Hematopoietic multipotent progenitor cell treated with erythropoietin and hydrocortisone succinate and interleukin-3 and kit ligand, for 4 days (in vitro differentiated cells): ENCODE measurements around the gene ATG16L1.
A peak's percentile ranks its signal among the peaks of the same experiment; 100 is the strongest.

Source experiments
- DNase-seq: peaks from one replicate; pipeline ENCODE4 v3.0.0-alpha.2; 2015

The ATG16L1 gene

DNA sequence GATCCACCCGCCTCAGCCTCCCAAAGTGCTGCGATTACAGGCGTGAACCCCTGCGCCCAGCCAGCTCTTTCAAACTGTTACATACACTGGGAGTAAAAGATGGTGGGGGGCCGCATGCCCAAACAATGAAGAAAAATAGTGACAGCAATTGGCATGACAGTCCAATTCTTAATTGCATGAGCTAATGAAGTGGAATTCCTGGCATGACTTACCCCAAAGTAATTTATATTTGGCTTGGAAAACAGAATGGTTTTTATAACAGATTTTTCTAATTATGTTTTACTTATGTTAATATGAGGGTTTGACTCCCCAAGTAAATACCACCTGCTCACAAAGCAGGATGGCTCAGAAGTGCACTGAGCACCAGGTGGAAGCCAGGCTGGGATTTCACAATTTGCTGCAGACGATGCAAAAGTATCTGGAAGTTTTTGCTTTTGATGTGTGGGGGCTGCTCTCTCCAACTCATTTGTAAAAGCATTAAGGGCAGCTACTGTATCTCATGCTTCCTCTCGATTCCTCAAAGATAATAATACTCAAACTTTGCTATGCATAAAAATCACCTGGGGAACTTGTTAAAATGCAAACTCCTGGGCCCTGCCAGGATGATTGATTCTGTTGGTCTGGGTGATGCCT is 24.0 kb upstream of the ATG16L1 start:
- no peak for DNase-seq

GRCh38 chr2:233228376-233228775 is 23.1 kb upstream of the ATG16L1 start:
- DNase-seq: no peak

DNA sequence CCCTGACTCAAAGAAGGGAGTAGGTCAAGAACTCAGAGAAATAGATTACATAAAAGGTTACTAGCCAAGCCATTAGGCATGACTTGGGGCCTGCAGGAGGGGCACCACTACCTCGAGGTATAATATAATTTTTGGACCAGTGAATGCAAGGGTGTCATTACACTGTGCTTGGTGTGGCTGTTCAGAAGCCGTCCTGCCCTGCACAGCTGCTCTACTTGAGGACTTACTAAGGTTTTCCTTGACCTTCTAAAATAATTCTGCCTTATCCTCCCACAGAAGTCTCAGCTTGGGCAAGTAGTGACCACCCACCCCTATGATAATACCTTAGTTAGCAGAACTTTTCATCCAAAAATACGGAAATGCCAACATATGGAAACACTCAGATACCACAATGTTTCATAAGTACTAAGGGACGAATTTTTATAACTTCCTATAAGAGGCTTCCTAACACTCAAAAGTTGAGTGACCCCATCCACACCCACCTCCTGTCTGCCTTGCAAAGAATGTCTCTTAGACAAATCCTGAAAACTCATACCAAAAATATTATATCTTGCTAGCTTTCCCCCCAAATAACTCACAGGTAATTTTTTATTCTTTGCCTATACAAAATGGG is 17.7 kb upstream of the ATG16L1 start:
- no peak for DNase-seq

GRCh38 chr2:233234264-233234663 is 17.2 kb upstream of the ATG16L1 start:
- DNase-seq: no peak

GRCh38 chr2:233234996-233235395 is 16.5 kb upstream of the ATG16L1 start:
- DNase-seq: no peak

GRCh38 chr2:233235977-233236376 is 15.5 kb upstream of the ATG16L1 start:
- no peak for DNase-seq

- no peak for DNase-seq
These were observed 14.5 kb upstream of the ATG16L1 start for GRCh38 chr2:233236820-233237589.

GRCh38 chr2:233240897-233241296 is 10.6 kb upstream of the ATG16L1 start:
- peak; percentile 43 for DNase-seq

- DNase-seq: no peak
These were observed 9.7 kb upstream of the ATG16L1 start for GRCh38 chr2:233241803-233242202.

DNA sequence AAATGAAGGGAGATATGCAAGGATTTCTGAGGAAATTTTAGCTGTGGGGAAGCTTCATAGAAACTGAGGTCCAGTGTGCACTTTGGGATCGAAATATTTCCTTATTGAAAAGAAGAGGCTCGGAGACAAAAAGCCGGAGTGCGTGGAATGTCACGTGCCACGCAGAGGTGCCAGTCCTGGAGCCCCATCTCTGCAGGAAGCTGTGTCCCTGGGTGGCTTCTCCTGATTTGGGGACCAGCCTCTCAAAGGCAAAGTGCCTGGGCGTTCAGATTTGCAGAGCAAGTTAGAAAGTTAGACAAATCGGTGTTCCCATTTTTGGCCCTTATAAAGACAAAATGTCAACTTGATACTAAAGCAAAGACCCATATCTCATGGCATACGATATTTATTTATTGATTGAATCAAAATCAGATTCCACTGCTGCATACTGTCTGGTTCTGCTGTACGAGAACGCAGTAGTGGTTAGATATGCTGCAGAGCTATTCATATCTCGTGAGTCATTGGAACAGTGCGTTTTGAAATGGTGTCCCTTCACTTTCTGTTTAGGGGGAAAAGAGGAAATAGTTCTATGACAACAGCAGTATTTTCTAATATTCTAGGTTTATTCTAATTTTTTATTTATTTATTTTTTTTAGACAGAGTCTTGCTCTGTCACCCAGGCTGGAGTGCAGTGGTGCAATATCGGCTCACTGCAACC is 9.1 kb upstream of the ATG16L1 start:
- peak; percentile 78 for DNase-seq

DNA sequence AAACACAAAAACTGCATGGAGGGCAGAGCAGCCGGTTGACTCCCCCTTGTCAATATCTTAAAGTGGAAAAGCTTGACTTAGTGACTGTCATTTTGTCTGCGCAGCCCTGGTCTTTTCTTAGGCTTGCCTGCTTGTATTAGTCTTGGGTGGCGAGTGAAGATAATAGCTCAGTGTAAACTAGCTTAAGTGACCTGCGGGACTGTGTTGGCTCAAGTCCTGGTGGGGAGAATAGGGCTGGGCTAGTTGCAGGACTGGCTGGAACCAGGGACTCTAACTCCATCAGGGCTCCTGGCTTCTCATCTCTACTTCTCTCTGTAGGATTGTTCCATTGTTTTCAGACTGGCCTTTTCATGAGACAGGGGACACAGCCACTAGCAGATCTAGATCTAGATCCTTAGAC is 8.1 kb upstream of the ATG16L1 start:
- no peak for DNase-seq

- no peak for DNase-seq
These were observed 6.7 kb upstream of the ATG16L1 start for GRCh38 chr2:233244818-233245217.

DNA sequence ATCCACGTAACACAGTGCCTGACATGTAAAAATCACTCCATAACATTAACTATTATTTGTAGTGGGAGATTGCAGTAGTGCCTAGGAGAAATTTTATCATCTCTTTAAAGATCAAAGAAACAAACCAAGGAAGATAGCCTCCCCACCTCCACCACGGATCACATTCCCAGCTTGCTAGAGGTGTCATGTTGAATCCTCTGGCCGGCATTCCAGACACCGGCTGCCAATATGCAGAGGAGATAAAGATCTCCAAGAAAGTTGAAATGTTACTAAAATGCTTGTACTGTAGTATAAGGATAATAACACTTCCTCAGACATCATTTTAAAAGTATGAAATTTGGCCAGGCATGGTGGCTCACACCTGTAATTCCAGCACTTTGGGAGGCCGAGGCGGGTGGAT is 6.1 kb upstream of the ATG16L1 start:
- no peak for DNase-seq

GRCh38 chr2:233247116-233247515 is 4.4 kb upstream of the ATG16L1 start:
- DNase-seq: no peak

DNA sequence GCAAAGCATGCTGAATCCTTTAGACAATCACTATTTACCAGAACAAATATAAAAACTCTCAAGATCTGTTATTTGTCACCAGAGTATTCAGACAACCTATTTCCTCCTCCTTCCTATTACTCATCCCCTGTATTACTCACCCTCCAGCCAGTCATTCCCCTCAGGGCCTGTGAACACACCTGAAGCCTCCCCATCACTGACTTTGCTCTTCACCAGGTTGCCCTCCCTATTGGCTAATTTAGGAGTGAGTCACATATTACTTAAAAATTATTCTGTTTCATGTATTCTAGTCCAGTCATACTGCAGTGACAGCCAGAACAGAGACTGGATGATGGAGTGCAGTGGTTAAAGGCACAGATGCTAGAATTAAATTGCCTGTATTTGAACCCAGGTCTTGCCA is 3.7 kb upstream of the ATG16L1 start:
- DNase-seq: no peak

DNA sequence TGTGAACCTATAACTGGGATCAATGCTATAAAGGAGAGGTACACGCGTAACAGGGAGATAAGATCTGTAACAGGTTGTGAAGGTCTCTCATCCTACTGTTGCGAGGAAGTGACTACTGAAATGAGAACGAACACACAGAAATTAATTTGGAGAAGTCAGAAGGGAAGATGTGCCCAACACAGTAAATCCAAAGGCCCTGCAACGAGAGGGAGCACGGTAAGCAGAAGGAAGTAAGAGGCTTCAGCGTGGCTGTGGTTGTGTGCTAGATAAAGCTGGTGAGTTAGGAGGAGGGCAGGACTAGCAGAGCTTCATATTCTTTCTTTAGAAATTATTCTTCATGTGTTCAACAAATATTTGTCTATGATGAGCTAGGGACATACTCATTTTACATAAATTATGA is 2.5 kb upstream of the ATG16L1 start:
- peak; percentile 84 for DNase-seq

DNA sequence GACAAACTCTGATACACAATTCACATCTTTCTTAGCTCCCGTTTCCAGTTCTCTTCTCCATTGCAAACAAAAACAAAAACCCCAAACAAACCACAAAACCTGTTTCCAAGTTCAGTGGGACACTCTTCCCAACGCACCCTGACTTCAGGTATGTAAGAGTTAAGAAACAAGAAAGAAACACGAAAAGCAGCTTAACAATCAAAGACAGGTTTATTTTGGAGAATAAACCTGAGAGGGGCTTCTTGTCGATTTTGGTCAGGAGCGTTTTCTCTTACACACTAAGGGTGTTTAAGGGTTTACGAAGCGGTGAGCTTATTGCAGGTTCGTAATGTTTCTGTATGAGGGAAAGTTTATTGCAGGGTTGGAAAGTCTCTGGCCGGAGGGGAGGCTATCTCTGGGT is 905 bp upstream of the ATG16L1 start:
- DNase-seq: no peak

GRCh38 chr2:233250985-233251305 is 528 bp upstream of the ATG16L1 start:
- no peak for DNase-seq

DNA sequence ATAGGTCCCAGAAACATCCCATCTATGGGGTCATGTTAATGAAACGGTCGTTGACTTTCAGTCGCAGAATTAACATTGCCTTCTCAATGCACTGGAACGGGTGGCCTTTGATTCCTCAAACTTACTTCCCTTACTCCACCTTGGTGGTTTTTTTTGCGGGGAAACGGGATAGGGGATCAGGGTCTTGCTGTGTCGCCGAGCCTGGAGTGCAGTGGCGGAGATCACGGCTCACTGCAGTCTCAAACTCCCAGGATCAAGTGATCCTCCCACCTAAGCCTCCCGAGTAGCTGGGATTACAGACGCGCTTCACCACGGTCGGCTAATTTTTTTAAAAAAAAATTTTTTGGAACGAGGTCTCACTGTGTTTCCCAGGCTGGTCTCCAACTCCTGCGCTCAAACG is 754 bp downstream of the ATG16L1 start:
- no peak for DNase-seq

- no peak for DNase-seq
These were observed 3.7 kb downstream of the ATG16L1 start for GRCh38 chr2:233255151-233255550.

GRCh38 chr2:233256048-233256447 is 4.6 kb downstream of the ATG16L1 start:
- no peak for DNase-seq

GRCh38 chr2:233258211-233258610 is 6.7 kb downstream of the ATG16L1 start:
- no peak for DNase-seq

DNA sequence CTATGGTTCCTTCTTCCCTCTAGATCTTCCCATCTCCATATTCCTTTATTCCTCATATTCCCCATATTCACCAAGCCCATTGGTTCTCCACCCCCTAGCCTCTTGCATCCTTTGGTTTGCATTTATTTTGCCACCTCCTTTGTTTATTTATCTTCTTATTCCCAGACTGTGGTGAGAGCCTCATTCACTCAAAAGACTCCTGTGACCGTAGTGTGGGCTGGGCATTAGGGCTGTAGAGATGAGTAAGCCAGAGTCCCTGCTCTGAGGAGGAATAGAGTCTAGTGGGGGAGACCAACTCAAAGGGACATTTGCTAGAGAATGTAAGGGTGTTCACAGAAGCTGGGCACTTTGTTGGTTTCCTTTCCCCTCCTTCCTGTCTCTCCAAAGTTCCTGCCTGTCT is 8.3 kb downstream of the ATG16L1 start:
- no peak for DNase-seq

- no peak for DNase-seq
These were observed 9.2 kb downstream of the ATG16L1 start for GRCh38 chr2:233260661-233261060.
